Measurements from ENCODE around the gene SPRED1. TPM values are rescaled to one million over a fixed set of nuclear protein-coding genes. Genes with fewer than 3 reads are reported as not detected.

SPRED1 gene
- total and polyA plus RNA-seq, 9 of the 15 experiments (the other 6 are each of a cell fraction or from before 2014, with no cell fraction given): 2.8 to 17.4 (median 7.9) TPM

- 80% methylated on average over 2 of the region's 2 CpGs for WGBS (ENCODE audit: insufficient coverage, low coverage, missing lambda C conversion rate)
- H3K36me3 ChIP-seq (ENCODE audit: control insufficient read depth, insufficient read depth, low read length): no peaks in the 10 kb centered on the region
- no peak overlapping the region for H3K4me2 ChIP-seq (ENCODE audit: insufficient read depth, low read length)
- no TSS peak for BruUV-seq (replicated peaks)
- TF ChIP-seq CLOCK (CRISPR knock-in tag; IDR thresholded peaks at IDR 0.05; ENCODE audit: borderline replicate concordance) (no peak), POU5F1 (IDR thresholded peaks at IDR 0.05; ENCODE audit: borderline replicate concordance, low read depth, low read length, partially characterized antibody) (no peak), ETV1 (tag; conservative IDR thresholded peaks at IDR 0.05; ENCODE audit: low read depth) (no peak), ZNF3 (CRISPR knock-in tag; IDR thresholded peaks at IDR 0.05) (no peak), ZEB2 (IDR thresholded peaks at IDR 0.05) (no peak), ZNF121 (CRISPR knock-in tag; conservative IDR thresholded peaks at IDR 0.05) (peak; percentile 76), RBM25 (IDR thresholded peaks at IDR 0.05; ENCODE audit: low read depth, low read length, severe bottlenecking) (peak; percentile 27), ELF2 (CRISPR knock-in tag; IDR thresholded peaks at IDR 0.05) (no peak), DMBX1 (CRISPR knock-in tag; IDR thresholded peaks at IDR 0.05; ENCODE audit: borderline replicate concordance) (no peak)
- H4K20me1 ChIP-seq (replicated peaks; ENCODE audit: control insufficient read depth, insufficient read depth, low read length): no peaks in the 10 kb centered on the region
- peaks cover 100% of the 10 kb centered on the region for H3K79me2 ChIP-seq (ENCODE audit: control insufficient read depth, insufficient read depth, low read length)
- intact Hi-C loops (cut with micrococcal nuclease): no loop called here
- ChIA-PET POLR2A (no interaction called here), CTCF (ENCODE audit: low intra/inter-chr PET ratio) (no interaction called here)
- in situ Hi-C loops (cut with MboI): no loop called here
- no peak overlapping the region for H3K27ac ChIP-seq (ENCODE audit: extremely low read depth, low read depth, low read length)
- H3K9ac ChIP-seq (ENCODE audit: insufficient read depth in 1 of 2, low read depth in 2 of 2, low read length in 2 of 2): no peak overlapping the region
- no peak overlapping the region for H3K4me3 ChIP-seq
- H3K9me1 ChIP-seq (ENCODE audit: control insufficient read depth, insufficient read depth, low read length): no peaks in the 10 kb centered on the region
- H3K4me1 ChIP-seq (replicated peaks in 1 of 2; ENCODE audit: control insufficient read depth in 2 of 2, insufficient read depth in 2 of 2, low read length in 2 of 2): peaks cover 0 to 10% of the 10 kb centered on the region in 2 experiments; a peak in 4 of 5 replicates
- no peaks in the 10 kb centered on the region for H3K27me3 ChIP-seq (ENCODE audit: control insufficient read depth in 2 of 2, insufficient read depth in 2 of 2, low read length in 2 of 2)
- H3K9me3 ChIP-seq (replicated peaks; ENCODE audit: control insufficient read depth, insufficient read depth, low read depth, low read length): no peaks in the 10 kb centered on the region; the same call in 1 of the 2 replicates
- DNase-seq (ENCODE audit: extremely low read depth in 1 of 4, low spot score in 3 of 4) (no peak), FAIRE-seq (no peak), ATAC-seq (no peak)
- H2AFZ ChIP-seq (ENCODE audit: low read depth, low read length): no peak overlapping the region
Measured at GRCh38 chr15:38259134-38259533, 6.5 kb downstream of the SPRED1 start.
